T-helper 22 cell (primary cell): ENCODE measurements around the gene RUBCNL.
"Not testable (repeated sequence)": the region's sequence is repeated elsewhere in the genome, so short reads cannot be mapped to it uniquely, and the experiment has no call there.

ENCODE experiments used
- DNase-seq: peaks from one replicate; pipeline ENCODE4 v3.0.0-alpha.2; 2020; ENCODE audit warnings: low read depth

The RUBCNL gene, protein sequence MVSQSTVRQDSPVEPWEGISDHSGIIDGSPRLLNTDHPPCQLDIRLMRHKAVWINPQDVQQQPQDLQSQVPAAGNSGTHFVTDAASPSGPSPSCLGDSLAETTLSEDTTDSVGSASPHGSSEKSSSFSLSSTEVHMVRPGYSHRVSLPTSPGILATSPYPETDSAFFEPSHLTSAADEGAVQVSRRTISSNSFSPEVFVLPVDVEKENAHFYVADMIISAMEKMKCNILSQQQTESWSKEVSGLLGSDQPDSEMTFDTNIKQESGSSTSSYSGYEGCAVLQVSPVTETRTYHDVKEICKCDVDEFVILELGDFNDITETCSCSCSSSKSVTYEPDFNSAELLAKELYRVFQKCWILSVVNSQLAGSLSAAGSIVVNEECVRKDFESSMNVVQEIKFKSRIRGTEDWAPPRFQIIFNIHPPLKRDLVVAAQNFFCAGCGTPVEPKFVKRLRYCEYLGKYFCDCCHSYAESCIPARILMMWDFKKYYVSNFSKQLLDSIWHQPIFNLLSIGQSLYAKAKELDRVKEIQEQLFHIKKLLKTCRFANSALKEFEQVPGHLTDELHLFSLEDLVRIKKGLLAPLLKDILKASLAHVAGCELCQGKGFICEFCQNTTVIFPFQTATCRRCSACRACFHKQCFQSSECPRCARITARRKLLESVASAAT

DNA sequence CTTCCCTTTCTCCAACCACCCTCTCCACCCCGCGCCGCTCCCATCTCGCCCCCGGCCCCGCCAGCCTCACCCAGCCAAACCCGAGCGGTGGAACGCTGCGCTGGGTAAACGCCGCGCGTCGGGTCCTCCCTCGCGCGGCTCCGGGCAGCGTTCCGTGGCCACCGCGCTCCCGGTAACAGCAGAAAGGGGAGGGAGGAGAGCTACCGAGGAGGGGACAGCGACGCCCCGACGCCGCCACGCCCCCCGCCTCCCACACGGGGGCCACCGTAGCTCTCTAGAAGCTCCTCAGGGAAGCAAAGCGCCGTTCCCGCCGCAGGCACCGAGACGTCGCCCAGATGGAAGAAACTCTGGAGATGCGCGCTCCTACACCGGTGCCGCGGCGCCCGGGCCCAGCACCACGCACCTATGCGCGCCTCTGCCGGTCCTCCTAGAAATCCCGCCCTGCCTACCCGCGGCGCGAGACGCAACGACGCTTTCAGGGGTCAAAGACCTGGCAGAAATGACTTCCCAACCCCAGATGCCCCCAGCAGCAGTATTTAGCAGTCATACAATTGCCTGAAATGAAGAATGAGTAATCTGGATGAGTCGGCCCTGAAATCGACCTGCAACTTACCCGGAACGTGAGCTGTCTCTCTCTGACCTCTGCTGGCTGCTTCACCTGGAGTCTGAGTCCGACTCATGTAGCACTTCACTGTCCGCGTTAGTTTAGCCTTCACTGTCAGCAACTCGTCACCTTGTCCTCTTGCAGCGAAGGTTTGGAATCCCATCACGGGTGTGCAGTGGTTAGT, at the start of gene RUBCNL:
Gene RUBCNL (minus strand): TSS at position 189 of the 788 bp plus-strand sequence. CDS start 14,777 bp downstream, outside the sequence.
- no peak for DNase-seq

DNA sequence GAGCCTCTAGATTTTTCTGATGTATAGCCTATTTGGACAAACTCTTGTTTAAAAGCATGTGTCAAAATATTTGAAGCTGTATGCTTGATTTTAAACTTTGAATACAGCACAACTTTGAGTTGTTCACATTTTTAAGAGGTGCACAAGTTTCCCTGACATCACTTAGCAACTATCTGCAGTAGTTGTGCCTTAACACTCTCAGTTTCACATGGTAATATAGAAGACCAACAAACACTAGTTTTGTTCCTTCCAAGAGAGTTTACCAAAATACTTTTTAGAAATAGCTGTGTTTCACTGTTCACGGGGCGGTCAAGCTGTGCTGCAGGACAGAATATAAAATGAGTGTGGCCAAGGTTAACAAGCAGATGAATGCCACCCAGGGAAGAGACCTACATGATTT, 42.5 kb upstream of the RUBCNL start:
- DNase-seq = not testable (repeated sequence)

DNA sequence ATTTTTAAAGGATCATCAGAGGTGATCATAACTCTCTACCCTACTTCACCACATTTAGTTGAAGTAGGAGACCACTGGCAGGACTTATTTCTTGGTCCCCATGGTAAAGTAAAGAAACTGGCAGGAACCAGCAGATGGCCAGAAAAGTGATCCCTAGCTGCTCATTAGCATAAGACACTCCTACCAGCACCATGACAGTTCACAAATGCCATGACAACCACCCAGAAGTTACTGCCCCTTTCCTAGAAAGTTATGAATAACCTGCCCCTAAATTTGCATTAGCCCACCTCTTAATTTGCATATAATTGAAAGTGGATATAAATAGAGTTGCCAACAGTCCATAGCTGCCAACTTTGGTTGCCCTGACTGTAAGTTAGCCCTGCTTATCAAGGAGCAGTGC, 18.4 kb upstream of the RUBCNL start:
- DNase-seq = no peak

DNA sequence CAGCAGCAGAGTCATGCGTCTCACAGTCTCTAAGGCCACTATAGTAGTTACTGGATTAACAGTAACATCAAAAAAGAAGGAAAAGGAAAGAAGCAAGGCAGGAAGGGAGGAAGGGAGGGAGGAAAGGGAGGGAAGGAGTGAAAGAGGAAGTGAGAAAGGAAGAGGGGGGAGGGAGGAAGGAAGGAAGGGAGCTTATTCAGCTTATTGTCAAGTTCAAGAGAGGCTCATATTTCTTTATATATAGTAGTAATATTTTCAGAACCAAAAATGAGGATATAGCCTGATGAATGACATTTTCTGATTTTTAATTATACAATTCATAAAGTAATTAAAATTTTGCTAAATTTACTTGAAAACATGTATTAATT, 17.7 kb upstream of the RUBCNL start:
- DNase-seq = no peak

DNA sequence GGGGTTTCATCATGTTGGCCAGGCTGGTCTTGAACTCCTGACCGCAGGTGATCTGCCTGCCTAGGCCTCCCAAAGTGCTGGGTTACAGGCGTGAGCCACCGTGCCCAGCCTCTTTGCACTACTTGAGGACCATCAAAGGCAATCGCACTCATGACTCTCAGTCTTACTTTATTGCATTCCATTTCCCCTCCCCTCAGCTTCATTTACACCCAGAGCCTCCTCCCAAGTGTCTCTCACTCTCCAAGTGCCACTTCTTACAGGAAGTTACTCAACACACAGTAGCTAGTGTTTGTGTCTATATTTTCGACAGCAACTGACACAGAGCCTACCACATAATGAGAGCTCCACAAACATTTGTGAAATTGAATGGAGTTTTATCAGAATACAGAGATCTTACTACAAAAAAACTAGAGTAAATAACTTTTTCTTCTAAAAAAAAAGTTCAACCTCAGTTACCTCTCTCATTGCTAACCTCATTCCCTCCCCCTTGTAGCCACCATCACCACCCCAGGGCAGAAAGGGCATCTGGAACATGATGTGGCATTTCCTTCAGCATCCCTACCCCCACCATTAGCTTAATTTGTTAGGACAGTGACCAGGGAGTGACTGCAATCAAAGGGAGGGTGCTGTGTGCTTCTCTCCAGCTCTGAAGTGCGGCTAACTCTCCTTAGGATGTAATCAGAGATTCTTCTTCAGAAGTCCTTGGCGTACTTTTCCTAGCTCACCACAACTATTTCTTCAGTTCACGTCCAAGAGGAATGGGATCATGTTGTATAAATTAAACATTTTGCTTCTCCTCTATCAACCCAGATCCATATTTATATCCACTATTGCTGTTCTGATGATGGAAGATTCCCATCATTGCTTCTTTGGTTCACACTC, 17.0 kb upstream of the RUBCNL start:
- no peak for DNase-seq

DNA sequence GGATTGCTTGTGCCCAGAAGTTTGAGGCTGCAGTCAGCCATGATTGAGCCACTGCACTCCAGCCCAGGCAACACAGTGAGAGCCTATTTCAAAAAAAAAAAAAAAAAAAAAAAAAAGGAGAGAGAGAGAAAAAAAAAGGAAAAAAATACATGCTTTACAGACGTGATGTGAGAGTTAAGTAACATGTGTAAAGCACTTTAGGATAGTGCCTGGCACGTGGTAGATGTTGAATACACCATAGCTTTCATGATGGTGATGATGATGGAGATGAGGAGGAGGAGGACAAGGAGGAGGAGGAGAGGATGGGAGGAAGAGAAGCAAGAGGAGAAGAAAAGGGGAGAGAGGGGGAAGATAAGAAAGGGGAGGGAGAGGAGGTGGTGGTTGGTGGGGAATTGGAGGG, 15.1 kb upstream of the RUBCNL start:
- DNase-seq = no peak

DNA sequence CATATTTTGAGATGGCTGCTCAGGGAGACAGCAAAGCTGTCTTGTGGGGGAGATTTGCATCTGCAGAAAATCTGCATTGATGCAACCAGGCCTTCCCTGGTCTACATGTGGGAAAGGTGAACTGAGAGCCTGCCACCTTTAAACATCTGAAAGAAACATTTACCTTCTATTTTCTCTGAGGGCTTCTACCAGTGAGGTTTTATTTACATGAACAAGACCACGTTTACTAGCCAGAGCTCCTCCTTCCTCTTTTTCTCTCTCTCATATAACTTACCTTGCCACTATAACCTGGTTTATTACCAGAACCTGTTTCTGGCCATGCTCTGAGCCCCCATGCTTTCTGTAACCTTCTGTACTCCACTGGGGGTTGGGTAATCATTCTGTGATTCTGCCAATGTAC, 14.4 kb upstream of the RUBCNL start:
- no peak for DNase-seq

DNA sequence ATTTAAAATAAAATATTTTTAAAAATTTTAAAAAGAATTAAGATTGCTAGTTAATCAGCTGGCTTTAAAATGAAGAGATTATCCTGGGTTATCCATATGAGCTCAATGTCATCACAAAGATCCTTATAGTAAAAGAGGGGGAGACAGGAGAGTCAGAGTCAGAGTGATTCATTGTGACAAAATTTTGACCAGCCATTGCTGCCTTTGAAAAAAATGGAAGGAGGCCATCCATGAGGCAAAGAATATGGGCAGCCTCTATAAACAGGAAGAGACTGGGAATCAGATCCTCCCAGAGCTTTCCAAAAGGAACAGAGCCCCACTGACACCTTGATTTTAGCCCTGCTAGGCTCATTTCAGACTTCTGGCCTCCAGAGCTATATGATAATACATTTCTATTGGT, 9.3 kb upstream of the RUBCNL start:
- no peak for DNase-seq

DNA sequence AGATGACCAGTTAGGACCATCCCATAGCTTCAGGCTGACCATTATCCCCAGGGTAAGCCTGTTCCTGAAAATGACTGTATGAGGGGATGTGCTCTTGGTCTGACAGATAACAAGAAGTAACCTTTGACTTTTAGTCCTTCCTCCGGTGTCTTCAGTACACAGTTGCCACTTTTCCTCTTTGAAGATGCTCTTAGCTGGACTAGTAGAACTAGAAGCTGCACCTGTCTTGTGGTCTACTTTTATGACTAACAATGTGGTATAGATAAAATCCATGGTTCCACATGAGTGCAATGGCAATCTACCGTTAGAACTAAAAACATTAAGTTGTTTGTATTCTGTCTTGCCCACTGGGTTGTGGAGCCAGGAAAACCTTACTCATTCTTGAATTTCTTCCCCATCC, 5.9 kb upstream of the RUBCNL start:
- DNase-seq = no peak

DNA sequence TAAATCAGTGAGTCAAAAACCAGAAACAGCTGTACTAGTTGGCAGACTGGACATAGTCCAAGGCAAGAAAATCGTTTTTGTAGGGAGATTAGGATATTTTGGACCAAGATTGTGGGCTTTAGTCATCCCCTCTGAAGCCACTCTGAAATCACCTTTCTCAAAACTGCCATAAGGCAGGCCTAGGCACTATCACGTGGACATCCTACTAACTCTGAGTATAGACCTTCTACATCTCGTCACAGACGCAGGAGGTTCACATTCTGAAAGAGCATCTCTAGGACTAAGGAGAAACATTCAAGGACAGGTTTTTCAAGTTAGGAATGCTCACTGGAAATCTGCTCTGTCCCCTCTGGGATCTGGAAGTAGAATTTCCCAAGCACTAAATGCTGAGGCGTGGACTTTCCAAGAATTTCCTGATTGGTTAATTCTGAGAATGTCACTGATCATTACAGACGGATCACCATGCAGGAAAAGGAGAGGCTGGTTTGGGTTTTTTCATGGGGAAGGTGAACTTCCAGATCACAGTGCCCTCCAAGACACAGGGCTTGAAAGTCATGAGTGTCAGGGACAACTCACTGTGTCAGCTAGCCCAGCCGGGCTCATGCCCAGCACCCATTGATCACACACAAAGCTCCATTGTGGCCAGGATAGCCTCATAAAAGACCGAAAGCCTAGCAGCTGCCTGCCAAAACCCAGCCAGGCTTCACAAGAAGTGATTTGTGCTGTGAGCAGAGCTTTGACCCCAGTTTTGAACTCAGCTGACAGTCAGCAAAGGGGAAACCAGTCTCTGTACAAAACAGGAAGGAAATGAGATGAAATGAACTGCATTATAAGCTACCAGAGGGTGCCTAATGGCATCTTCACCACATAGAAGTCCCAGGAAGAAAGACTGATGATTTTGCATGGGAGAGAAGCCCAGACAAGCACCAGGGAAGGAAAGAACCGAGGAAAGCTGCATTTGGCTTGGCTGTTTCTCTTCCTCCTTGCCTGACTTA, 2.7 kb upstream of the RUBCNL start:
- DNase-seq = no peak

DNA sequence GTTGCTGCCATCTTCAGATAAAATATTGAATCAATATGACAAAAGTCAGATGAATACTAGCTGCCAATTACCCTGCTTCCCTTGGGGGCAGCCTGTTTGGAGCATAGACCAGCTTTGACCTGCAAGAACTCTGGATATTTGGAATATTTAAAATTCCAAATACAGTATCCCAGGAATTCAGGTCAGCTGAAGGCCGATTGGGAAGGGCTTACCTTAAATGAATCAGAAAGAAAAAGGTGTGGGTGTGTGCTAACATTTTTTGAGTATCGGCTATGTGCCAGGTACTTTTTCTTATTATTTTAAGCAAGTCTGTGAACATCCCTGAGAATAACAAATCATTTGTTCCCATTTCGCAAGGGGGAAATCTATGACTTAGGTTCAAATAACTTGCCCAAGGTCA, 1.8 kb upstream of the RUBCNL start:
- no peak for DNase-seq

DNA sequence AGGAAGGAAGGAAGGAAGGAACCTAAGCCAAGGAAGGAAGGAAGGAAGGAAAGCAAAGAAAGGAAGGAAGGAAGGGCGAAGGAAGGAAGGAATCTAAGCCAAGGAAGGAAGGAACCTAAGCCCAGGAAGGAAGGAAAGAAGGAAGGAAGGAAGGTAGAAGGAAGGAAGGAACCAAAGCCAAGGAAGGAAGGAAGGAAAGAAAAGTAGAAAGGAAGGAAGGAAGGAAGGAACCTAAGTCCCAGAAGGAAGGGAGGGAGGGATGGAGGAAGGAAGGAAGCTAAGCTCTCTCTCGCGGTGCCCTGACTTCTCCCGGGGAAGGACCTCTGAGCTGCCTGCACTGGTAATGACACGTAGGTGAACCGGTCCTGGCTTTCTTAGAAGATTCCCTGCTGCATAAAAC, 1.3 kb upstream of the RUBCNL start:
- DNase-seq = no peak

DNA sequence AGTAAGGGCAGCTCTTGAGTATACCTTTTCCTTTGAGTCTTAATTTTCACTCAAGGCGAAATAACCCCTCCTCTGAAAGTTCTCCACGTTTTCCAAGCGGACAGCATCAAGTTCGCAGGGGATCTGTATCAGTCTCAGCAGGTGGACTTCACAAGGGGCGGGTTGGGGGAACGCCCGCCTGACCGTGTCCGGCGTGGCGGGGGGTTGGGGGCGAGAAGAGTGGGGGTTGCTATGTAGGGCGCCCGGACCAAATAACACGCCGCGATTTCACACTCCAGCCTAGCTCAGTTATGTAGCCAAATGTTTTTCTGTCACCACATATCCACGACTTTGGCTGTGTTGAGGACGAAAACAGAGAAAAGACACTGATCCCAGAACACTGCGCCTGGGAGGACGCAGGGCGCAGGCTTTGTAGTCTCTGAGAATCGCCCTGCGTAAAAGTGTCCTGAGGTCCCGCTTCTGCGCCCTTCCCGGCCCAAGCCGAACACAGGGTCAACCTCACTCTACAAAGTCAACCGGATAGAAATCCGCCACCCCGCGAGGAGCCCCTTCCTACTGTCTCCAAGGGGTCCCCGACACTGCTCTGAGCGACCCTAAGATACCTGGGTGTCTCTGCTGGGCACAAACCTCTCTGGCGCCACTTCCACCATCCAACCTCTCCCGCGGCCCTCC, 524 bp downstream of the RUBCNL start:
- no peak for DNase-seq

DNA sequence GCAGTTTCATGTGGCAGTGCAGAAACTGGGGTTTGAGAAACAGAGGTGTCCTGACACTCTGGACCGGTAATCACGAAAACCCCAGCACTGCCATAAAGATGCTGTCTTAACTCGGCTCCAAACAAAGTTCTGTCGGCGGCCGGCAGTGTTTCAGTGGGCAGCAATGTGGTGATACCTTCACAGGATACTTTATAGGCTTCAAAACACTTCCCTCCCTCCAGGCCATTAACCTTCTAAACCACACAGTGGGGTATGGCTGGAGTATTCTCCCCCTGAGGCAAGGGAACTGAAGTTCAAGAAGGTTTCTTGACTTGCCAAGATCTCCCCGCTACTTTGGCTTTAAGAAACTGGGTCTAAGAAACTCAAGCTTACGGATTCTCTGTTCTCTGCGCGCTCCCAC, 1.1 kb downstream of the RUBCNL start:
- DNase-seq = no peak

DNA sequence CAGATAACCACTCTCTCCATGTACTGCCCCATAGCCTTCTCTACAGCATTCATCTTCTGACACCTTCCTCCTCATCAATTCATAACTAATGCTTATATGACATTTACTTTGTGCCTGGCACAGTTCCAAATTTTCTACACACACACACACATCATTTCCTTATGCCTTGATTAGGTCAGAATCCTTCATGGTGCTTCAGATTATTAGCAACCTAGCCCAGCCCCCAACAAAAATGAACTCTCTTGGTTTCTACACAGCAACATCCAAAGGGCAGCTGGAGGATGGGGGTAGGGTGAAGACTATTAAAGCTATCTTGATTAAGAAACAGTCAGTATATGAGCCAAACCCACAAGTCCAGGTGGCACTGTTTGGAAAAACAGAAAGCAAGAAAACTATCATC, 3.7 kb downstream of the RUBCNL start:
- DNase-seq = no peak

DNA sequence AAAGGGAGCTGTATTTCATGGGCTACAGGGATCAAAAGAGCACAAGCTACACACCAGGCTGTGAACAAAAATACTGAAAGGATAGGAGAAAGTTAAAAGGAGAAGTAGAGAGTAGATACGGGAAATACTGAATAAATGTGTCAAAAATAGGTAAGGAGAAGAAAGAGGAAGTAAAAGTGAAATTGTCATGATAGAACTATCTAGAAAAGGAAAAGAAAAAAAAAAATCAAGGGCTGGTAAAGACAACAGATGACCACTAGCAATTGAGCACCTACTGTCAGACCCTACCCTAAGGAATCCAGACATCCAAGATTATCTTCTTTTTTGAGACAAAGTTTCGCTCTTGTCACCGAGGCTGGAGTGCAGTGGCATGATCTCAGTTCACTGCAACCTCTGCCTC, 4.8 kb downstream of the RUBCNL start:
- no peak for DNase-seq

DNA sequence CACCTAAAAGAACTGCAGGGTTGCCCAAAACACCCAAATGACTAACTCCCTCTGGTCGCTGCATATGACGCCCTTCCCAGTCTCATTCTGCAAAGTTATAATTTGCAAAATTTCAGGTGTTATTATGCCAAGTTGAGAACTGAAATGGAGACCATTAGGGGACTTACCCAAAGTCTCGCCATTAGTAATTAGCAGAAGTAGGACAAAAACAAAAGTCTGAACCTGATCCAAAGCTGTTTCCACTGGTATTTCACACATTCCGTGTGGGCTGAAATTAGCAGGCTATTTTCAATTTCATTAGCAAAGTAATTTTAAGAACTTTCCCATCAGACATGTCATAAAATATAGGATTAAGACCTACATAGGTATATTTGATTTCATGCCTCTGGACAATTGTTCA, 6.8 kb downstream of the RUBCNL start:
- DNase-seq = no peak

DNA sequence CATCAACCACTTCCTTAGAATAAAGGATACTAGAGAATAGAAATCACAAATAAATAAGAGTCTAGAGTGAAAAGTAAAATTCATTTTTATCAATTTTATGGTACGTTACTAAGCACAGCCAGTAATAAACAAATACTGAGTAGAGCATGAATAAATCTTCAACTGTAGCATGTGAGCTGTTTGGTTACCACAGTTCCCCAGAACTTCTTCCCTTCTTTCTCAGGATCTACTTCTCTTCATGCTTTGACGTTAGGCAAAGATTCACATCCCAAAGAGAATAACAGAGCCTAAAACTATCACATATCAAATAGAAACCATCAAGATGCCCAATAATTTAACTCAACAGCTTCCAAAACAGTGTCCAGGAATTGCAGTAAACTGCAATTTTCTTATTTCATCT, 7.4 kb downstream of the RUBCNL start:
- no peak for DNase-seq

DNA sequence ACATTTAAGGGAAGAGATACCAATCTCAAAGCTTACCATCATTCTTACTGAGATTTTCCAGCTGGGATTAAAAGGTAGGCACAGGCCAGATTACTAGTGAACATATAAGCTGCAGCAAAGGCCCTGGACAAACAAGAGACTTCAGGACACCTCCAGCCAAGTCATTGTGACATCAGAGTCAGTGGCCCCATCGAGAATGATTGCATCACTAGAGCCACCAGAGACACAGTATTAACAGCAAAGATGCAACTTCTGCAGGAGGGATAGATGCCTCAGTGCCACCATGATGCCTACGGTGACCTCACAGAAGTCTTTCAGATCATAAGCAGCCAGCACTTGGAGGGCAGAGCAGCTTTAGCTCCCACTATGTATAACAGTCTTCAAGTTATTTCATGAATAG, 8.6 kb downstream of the RUBCNL start:
- no peak for DNase-seq

DNA sequence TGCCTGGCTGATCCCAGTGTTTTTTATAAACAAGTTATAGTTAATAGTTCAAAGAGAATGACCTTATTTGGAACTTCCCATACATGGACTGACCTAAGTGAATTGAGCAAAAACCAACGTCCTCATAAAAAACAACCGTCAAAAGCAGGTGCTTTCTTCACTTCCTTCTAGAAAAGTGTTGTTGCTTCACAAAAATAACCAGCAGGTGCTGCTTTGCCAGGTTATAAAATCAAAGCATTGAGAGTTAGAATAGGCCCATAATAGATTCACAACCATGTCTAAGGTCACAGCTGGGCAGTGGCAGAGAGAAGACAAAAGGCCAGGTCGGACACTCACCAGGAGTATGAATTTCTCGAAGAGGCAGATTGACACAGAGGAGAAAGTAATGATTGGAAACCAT, 9.5 kb downstream of the RUBCNL start:
- no peak for DNase-seq
